WTC11 (cell line): ENCODE data around the gene HTR7.

Source experiments
- CTCF ChIP-seq: fragments of 200-600 bp; IDR thresholded peaks from 2 replicates; pipeline ENCODE4 v1.8.0; 2022; ENCODE audit warnings: antibody characterized with exemption
- NFYB ChIP-seq: sonication (generic); formaldehyde crosslinking; conservative IDR thresholded peaks from 2 replicates; pipeline ENCODE4 v1.8.0; 2022; ENCODE audit warnings: low read depth, missing genetic modification reagents
- ZNF232 ChIP-seq: sonication (generic); formaldehyde crosslinking; IDR thresholded peaks from 2 replicates; pipeline ENCODE4 v1.8.0; 2022; ENCODE audit warnings: mild to moderate bottlenecking, missing genetic modification reagents

DNA sequence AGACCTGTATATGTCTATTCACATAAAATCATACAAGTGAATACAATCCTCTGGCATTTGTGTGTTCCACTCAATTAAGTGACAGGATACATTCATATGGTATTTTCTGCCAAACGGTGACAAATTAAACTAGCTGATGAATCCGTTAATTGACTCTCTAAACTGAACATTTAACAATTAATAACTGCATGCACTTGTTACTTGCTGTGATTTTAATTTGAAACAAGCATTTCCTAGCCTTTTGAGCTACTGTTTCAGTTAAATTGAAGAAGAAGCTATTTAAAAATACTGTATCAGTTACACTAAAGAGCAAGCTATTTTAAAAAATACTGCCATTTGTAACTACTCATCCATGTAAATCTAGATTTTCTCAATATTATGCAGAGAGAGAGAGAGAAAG is 67.4 kb downstream of the HTR7 start:
- TF ChIP-seq NFYB (CRISPR knock-in tag): no peak
- TF ChIP-seq CTCF: no peak
- no peak for TF ChIP-seq ZNF232 (CRISPR knock-in tag)
